ENCODE results near the gene NID1.

DNA sequence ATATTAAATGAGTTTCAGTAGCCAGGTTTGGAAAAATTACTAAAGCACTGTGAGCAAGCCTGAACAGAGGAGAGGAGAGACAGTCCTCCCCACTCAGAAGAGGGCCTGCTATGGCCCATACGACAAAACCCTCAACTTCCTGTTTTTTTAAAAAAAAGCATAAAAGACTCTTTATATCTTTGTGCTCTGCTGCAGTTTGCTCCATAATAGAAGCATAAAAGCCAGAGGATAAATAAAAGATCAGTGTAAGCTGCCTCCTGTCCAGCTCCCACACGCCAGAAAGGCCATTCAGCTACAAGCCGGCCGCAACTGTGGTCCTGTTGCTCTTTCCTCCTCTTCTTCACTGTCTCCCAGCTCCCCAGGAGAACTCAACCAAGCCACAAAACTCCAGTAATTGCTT lies 37.8 kb downstream of the NID1 start:
- TF ChIP-seq CTCF (IDR thresholded peaks at IDR 0.05) (no peak), POLR2AphosphoS5 (IDR thresholded peaks at IDR 0.05) (no peak), EP300 (IDR thresholded peaks at IDR 0.05) (no peak), POLR2A (IDR thresholded peaks at IDR 0.05) (no peak)

All from suprapubic skin (tissue), 4 donors.